SK-N-SH treated with all-trans-retinoic acid at 6 μM for 48 hours (cell line): ENCODE results near the gene MYO15B.

Experiments used
- ATAC-seq: fragments of 200-7000 bp; cut with Tn5 transposase; 3 replicates; pipeline ENCODE4 v1.9.1; 2020; ENCODE audit warnings: mild to moderate bottlenecking, moderate library complexity
- ARNTL ChIP-seq: fragments of 450-650 bp; formaldehyde crosslinking; IDR thresholded peaks from 2 replicates; pipeline ENCODE4 v1.5.0; 2020; ENCODE audit warnings: low read depth, mild to moderate bottlenecking, moderate library complexity, borderline replicate concordance
- BACH2 ChIP-seq: fragments of 250-450 bp; sonication (Bioruptor Pico); IDR thresholded peaks from 2 replicates; pipeline ENCODE4 v1.9.0; 2021; ENCODE audit warnings: mild to moderate bottlenecking, borderline replicate concordance
- CSDC2 ChIP-seq: fragments of 250-450 bp; sonication (Bioruptor Pico); IDR thresholded peaks from 2 replicates; pipeline ENCODE4 v1.5.0; 2020; ENCODE audit warnings: mild to moderate bottlenecking, moderate library complexity
- ESRRG ChIP-seq: fragments of 250-450 bp; sonication (Bioruptor Pico); IDR thresholded peaks from 2 replicates; pipeline ENCODE4 v1.6.1; 2021; ENCODE audit warnings: mild to moderate bottlenecking
- GLIS3 ChIP-seq: fragments of 250-450 bp; sonication (Bioruptor Pico); IDR thresholded peaks from 2 replicates; pipeline ENCODE4 v1.5.0; 2020; ENCODE audit warnings: mild to moderate bottlenecking, moderate library complexity
- OSR1 ChIP-seq: fragments of 250-450 bp; sonication (Bioruptor Pico); IDR thresholded peaks from 2 replicates; pipeline ENCODE4 v1.8.0; 2022; ENCODE audit warnings: moderate library complexity, mild to moderate bottlenecking, inconsistent platforms
- PPARA ChIP-seq: fragments of 250-450 bp; sonication (Bioruptor Pico); IDR thresholded peaks from 2 replicates; pipeline ENCODE4 v1.5.0; 2020; ENCODE audit warnings: mild to moderate bottlenecking, borderline replicate concordance
- RARB ChIP-seq: fragments of 250-450 bp; sonication (Bioruptor Pico); IDR thresholded peaks from 2 replicates; pipeline ENCODE4 v1.8.0; 2021; ENCODE audit warnings: mild to moderate bottlenecking, moderate library complexity
- SNAI2 ChIP-seq: fragments of 250-450 bp; sonication (Bioruptor Pico); IDR thresholded peaks from 2 replicates; pipeline ENCODE4 v1.5.0; 2020; ENCODE audit warnings: mild to moderate bottlenecking, moderate library complexity
- TCF4 ChIP-seq: fragments of 250-450 bp; sonication (Bioruptor Pico); IDR thresholded peaks from 2 replicates; pipeline ENCODE4 v1.8.0; 2021; ENCODE audit warnings: mild to moderate bottlenecking, moderate library complexity, borderline replicate concordance
- TOX ChIP-seq: fragments of 250-450 bp; sonication (Bioruptor Pico); IDR thresholded peaks from 2 replicates; pipeline ENCODE4 v1.8.0; 2021; ENCODE audit warnings: mild to moderate bottlenecking, moderate library complexity, borderline replicate concordance
- ZC3H10 ChIP-seq: fragments of 250-450 bp; sonication (Bioruptor Pico); IDR thresholded peaks from 2 replicates; pipeline ENCODE4 v1.5.1; 2021; ENCODE audit warnings: mild to moderate bottlenecking, moderate library complexity
- ZFP3 ChIP-seq: fragments of 250-450 bp; sonication (Bioruptor Pico); IDR thresholded peaks from 2 replicates; pipeline ENCODE4 v1.5.0; 2020; ENCODE audit warnings: mild to moderate bottlenecking, moderate library complexity
- ZFP30 ChIP-seq: fragments of 450-650 bp; formaldehyde crosslinking; IDR thresholded peaks from 2 replicates; pipeline ENCODE4 v1.5.0; 2022; ENCODE audit warnings: mild to moderate bottlenecking, moderate library complexity
- ZNF565 ChIP-seq: fragments of 450-650 bp; formaldehyde crosslinking; conservative IDR thresholded peaks from 2 replicates; pipeline ENCODE4 v1.5.0; 2020; ENCODE audit warnings: low read depth, mild to moderate bottlenecking, moderate library complexity
- ZNF70 ChIP-seq: fragments of 450-650 bp; formaldehyde crosslinking; IDR thresholded peaks from 2 replicates; pipeline ENCODE4 v1.5.0; 2020; ENCODE audit warnings: mild to moderate bottlenecking, moderate library complexity
- TF ChIP-seq, protein P1 (sequence below): fragments of 250-450 bp; sonication (Bioruptor Pico); IDR thresholded peaks from 2 replicates; pipeline ENCODE4 v1.5.0; 2020; ENCODE audit warnings: mild to moderate bottlenecking, moderate library complexity
- TF ChIP-seq, protein P2 (sequence below): fragments of 250-450 bp; sonication (Bioruptor Pico); IDR thresholded peaks from 2 replicates; pipeline ENCODE4 v1.5.1; 2020; ENCODE audit warnings: low read depth, mild to moderate bottlenecking, moderate library complexity
- TF ChIP-seq, protein P3 (sequence below): fragments of 250-450 bp; sonication (Bioruptor Pico); IDR thresholded peaks from 2 replicates; pipeline ENCODE4 v1.5.1; 2021; ENCODE audit warnings: mild to moderate bottlenecking, moderate library complexity
- TF ChIP-seq, protein P4 (sequence below): fragments of 250-450 bp; sonication (Bioruptor Pico); IDR thresholded peaks from 2 replicates; pipeline ENCODE4 v1.8.0; 2020; ENCODE audit warnings: mild to moderate bottlenecking, moderate library complexity, borderline replicate concordance
- TF ChIP-seq, protein P5 (sequence below): fragments of 250-450 bp; sonication (Bioruptor Pico); IDR thresholded peaks from 2 replicates; pipeline ENCODE4 v1.8.0; 2021; ENCODE audit warnings: low read depth, mild to moderate bottlenecking, moderate library complexity, borderline replicate concordance

MYO15B gene

DNA sequence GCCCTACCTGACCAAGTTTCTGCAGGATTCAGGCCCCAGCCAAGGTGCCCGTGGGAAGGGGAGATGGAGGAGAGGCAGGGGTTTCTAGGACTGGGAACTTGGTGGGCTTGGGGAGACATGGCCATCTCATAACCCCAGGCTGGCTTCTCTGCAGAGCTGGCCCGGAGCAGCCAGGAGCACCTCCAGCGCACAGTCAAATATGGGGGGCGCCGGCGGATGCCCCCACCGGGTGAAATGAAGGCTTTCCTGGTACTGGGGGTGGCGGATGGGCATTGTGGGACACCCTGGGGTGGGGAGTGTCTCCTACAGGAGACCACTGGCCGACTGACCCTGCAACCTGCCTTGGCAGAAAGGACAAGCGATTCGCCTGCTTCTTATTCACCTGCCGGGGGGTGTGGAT is 36.4 kb downstream of the MYO15B start:
- TF ChIP-seq RARB (CRISPR knock-in tag): no peak
- TF ChIP-seq CSDC2 (CRISPR knock-in tag): no peak
- TF ChIP-seq ESRRG (CRISPR knock-in tag): no peak
- no peak for TF ChIP-seq ZFP30
- TF ChIP-seq ZC3H10: no peak
- TF ChIP-seq ZFP3 (CRISPR knock-in tag): no peak
- no peak for TF ChIP-seq OSR1 (CRISPR knock-in tag)
- TF ChIP-seq BACH2 (CRISPR knock-in tag): no peak
- TF ChIP-seq PPARA (CRISPR knock-in tag): no peak
- no peak for TF ChIP-seq ZNF70 (CRISPR knock-in tag)
- no peak for TF ChIP-seq ZNF565
- TF ChIP-seq, protein P1, sequence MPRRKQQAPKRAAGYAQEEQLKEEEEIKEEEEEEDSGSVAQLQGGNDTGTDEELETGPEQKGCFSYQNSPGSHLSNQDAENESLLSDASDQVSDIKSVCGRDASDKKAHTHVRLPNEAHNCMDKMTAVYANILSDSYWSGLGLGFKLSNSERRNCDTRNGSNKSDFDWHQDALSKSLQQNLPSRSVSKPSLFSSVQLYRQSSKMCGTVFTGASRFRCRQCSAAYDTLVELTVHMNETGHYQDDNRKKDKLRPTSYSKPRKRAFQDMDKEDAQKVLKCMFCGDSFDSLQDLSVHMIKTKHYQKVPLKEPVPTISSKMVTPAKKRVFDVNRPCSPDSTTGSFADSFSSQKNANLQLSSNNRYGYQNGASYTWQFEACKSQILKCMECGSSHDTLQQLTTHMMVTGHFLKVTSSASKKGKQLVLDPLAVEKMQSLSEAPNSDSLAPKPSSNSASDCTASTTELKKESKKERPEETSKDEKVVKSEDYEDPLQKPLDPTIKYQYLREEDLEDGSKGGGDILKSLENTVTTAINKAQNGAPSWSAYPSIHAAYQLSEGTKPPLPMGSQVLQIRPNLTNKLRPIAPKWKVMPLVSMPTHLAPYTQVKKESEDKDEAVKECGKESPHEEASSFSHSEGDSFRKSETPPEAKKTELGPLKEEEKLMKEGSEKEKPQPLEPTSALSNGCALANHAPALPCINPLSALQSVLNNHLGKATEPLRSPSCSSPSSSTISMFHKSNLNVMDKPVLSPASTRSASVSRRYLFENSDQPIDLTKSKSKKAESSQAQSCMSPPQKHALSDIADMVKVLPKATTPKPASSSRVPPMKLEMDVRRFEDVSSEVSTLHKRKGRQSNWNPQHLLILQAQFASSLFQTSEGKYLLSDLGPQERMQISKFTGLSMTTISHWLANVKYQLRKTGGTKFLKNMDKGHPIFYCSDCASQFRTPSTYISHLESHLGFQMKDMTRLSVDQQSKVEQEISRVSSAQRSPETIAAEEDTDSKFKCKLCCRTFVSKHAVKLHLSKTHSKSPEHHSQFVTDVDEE: no peak
- no peak for TF ChIP-seq SNAI2 (CRISPR knock-in tag)
- TF ChIP-seq TOX (CRISPR knock-in tag): no peak
- TF ChIP-seq, protein P2, sequence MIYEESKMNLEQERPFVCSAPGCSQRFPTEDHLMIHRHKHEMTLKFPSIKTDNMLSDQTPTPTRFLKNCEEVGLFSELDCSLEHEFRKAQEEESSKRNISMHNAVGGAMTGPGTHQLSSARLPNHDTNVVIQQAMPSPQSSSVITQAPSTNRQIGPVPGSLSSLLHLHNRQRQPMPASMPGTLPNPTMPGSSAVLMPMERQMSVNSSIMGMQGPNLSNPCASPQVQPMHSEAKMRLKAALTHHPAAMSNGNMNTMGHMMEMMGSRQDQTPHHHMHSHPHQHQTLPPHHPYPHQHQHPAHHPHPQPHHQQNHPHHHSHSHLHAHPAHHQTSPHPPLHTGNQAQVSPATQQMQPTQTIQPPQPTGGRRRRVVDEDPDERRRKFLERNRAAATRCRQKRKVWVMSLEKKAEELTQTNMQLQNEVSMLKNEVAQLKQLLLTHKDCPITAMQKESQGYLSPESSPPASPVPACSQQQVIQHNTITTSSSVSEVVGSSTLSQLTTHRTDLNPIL (CRISPR knock-in tag): no peak
- TF ChIP-seq, protein P3, sequence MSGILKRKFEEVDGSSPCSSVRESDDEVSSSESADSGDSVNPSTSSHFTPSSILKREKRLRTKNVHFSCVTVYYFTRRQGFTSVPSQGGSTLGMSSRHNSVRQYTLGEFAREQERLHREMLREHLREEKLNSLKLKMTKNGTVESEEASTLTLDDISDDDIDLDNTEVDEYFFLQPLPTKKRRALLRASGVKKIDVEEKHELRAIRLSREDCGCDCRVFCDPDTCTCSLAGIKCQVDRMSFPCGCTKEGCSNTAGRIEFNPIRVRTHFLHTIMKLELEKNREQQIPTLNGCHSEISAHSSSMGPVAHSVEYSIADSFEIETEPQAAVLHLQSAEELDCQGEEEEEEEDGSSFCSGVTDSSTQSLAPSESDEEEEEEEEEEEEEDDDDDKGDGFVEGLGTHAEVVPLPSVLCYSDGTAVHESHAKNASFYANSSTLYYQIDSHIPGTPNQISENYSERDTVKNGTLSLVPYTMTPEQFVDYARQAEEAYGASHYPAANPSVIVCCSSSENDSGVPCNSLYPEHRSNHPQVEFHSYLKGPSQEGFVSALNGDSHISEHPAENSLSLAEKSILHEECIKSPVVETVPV: no peak
- no peak for TF ChIP-seq TCF4 (CRISPR knock-in tag)
- TF ChIP-seq, all 23 proteins: peak for 0
- no peak for ATAC-seq

DNA sequence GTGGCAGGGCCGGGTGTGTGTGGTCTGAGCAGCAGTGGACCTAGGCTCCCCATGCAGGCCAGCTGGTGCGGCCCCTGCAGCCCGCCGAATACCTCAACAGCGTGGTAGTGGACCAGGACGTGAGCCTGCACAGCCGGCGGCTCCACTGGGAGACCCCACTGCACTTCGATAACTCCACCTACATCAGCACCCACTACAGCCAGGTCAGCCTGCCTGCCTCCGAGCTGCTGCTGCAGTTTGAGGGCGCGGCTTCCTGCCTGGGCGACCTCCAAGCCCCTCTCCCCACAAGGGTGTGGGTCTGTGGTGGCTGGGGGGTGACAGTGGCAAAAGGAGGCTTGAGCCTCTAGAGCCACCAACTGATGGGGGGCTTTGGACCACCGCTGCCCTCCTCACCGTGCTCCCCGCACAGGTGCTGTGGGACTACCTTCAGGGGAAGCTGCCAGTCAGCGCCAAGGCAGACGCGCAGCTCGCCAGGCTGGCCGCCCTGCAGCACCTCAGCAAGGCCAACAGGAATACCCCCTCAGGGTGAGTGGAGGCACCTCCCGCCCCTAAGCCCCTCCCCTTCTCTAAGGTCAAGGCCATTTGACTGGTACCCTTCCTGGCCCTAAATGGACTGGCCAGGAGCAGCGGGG is 37.2 kb downstream of the MYO15B start:
- TF ChIP-seq ZNF70 (CRISPR knock-in tag) (no peak), ESRRG (CRISPR knock-in tag) (no peak), TCF4 (CRISPR knock-in tag) (no peak), PPARA (CRISPR knock-in tag) (no peak), ZNF565 (no peak), ZFP30 (no peak), RARB (CRISPR knock-in tag) (no peak), CSDC2 (CRISPR knock-in tag) (no peak), GLIS3 (no peak), ARNTL (CRISPR knock-in tag) (no peak), BACH2 (CRISPR knock-in tag) (no peak), SNAI2 (CRISPR knock-in tag) (no peak), ZC3H10 (no peak)
- TF ChIP-seq, protein P4, sequence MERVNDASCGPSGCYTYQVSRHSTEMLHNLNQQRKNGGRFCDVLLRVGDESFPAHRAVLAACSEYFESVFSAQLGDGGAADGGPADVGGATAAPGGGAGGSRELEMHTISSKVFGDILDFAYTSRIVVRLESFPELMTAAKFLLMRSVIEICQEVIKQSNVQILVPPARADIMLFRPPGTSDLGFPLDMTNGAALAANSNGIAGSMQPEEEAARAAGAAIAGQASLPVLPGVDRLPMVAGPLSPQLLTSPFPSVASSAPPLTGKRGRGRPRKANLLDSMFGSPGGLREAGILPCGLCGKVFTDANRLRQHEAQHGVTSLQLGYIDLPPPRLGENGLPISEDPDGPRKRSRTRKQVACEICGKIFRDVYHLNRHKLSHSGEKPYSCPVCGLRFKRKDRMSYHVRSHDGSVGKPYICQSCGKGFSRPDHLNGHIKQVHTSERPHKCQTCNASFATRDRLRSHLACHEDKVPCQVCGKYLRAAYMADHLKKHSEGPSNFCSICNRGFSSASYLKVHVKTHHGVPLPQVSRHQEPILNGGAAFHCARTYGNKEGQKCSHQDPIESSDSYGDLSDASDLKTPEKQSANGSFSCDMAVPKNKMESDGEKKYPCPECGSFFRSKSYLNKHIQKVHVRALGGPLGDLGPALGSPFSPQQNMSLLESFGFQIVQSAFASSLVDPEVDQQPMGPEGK (CRISPR knock-in tag): no peak
- TF ChIP-seq, protein P5, sequence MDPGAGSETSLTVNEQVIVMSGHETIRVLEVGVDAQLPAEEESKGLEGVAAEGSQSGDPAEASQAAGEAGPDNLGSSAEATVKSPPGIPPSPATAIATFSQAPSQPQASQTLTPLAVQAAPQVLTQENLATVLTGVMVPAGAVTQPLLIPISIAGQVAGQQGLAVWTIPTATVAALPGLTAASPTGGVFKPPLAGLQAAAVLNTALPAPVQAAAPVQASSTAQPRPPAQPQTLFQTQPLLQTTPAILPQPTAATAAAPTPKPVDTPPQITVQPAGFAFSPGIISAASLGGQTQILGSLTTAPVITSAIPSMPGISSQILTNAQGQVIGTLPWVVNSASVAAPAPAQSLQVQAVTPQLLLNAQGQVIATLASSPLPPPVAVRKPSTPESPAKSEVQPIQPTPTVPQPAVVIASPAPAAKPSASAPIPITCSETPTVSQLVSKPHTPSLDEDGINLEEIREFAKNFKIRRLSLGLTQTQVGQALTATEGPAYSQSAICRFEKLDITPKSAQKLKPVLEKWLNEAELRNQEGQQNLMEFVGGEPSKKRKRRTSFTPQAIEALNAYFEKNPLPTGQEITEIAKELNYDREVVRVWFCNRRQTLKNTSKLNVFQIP (CRISPR knock-in tag): no peak
- TF ChIP-seq, protein P1: no peak
- TF ChIP-seq, protein P3: no peak
- TF ChIP-seq, protein P2 (CRISPR knock-in tag): no peak

More for the DNA sequence above, 37.2 kb downstream of the MYO15B start:
- no peak for ATAC-seq
